Naive B cell (primary cell): ENCODE results near the gene HOXA7. TPM values are rescaled to one million over a fixed set of nuclear protein-coding genes. Genes with fewer than 3 reads are reported as not detected.
A peak's percentile ranks its signal among the peaks of the same experiment; 100 is the strongest.

Source experiments
- ATAC-seq, 2 donors: fragments of 150-1000 bp; cut with Tn5 transposase; 2 replicates each; pipeline ENCODE4 v1.10.0; 2021; ENCODE audit warnings: low read depth in 2 of 2, mild to moderate bottlenecking in 2 of 2, moderate library complexity in 2 of 2
- DNase-seq: peaks from one replicate; pipeline ENCODE4 v3.0.0; 2022
- H3K27ac Mint-ChIP-seq, 6 donors: one replicate each; pipeline ENCODE4 v1.8.0; 2020 to 2022; ENCODE audit warnings: mild to moderate bottlenecking in 6 of 6, mixed read lengths in 6 of 6, moderate library complexity in 5 of 6, inconsistent platforms in 2 of 6
- H3K27me3 Mint-ChIP-seq, 3 donors: one replicate each; pipeline ENCODE4 v1.8.0; 2021 to 2022; ENCODE audit warnings: mixed read lengths in 3 of 3, mild to moderate bottlenecking in 1 of 3
- H3K36me3 Mint-ChIP-seq, 2 donors: one replicate each; pipeline ENCODE4 v1.8.0; 2020 to 2022; ENCODE audit warnings: mixed read lengths in 2 of 2, inconsistent platforms in 1 of 2, mild to moderate bottlenecking in 1 of 2
- H3K4me1 Mint-ChIP-seq, 3 donors: one replicate each; pipeline ENCODE4 v1.8.0; 2020 to 2022; ENCODE audit warnings: mixed read lengths in 3 of 3, inconsistent platforms in 1 of 3, mild to moderate bottlenecking in 1 of 3, moderate library complexity in 1 of 3
- H3K4me3 Mint-ChIP-seq, 8 donors: one replicate each; pipeline ENCODE4 v1.8.0; 2020 to 2022; ENCODE audit warnings: mild to moderate bottlenecking in 8 of 8, mixed read lengths in 8 of 8, moderate library complexity in 8 of 8, inconsistent platforms in 2 of 8
- H3K9me3 Mint-ChIP-seq, 7 donors: one replicate each; pipeline ENCODE4 v1.8.0; 2020 to 2022; ENCODE audit warnings: mixed read lengths in 7 of 7, mild to moderate bottlenecking in 5 of 7, inconsistent platforms in 2 of 7, moderate library complexity in 1 of 7
- polyA plus RNA-seq, 6 donors: library from polyadenylated mRNA; unstranded; fragments of 300-500 nt; fragmentation: Illumina TruSeq; gene quantifications; one replicate each; pipeline ENCODE4 v1.2.3, GENCODE V29; 2021; ENCODE audit warnings: low read depth in 6 of 6

HOXA7 gene
- polyA plus RNA-seq, 6 donors from 2014 or later, result not detected

DNA sequence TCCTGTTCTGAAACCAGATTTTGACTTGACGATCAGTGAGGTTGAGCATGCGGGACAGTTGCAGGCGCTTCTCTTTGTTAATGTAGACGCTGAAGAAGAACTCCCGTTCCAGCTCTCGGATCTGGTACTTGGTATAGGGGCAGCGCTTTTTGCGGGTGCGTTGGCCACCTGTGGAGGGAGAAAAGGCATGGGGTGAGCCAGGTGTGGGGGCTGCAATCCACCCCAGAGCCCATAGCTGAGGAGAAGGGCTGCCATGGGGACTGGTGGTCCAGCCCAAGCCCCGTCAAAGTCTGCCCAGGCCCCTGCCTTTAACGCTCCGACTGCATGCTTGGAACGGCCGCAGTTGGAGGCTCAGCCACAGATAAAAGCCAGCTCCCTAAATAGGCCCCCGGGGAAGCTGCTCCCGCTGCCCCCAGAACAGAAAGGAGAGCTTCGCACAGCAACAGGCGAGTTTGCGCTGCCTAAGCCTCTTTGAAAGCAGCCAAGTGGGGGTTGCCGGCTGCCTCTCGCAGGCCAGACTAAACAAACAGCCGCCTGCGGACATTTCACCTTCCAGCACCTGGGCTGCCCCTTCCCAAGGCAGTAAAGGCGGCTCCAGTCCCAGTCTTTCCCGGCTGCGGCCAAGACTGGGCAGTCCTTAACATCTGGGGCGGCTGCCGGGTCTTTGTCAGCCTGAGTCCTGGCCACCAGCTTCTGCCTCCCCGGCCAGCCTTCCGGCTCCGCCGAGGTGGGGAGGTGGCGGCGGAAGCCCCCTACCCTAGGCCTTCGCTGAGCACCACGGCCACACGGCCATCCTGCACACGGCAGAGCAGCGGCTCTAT lies 26.6 kb upstream of the HOXA7 start:
- Mint-ChIP-seq H3K27ac (peak overlapping the region in 4 of 6 donors; percentile 65 to 93 (median 78)), H3K4me3 (peak overlapping the region in 6 of 8 donors; percentile 6 to 85 (median 68)), H3K36me3 (peaks cover 0 to 8% of the 10 kb centered on the region in 2 donors), H3K4me1 (peaks cover 27 to 46% (median 35%) of the 10 kb centered on the region in 3 donors), H3K9me3 (peaks cover 0 to 24% (median 8%) of the 10 kb centered on the region in 7 donors), H3K27me3 (peaks cover 72 to 83% (median 77%) of the 10 kb centered on the region in 3 donors)
- ATAC-seq (no peak), DNase-seq (no peak)

DNA sequence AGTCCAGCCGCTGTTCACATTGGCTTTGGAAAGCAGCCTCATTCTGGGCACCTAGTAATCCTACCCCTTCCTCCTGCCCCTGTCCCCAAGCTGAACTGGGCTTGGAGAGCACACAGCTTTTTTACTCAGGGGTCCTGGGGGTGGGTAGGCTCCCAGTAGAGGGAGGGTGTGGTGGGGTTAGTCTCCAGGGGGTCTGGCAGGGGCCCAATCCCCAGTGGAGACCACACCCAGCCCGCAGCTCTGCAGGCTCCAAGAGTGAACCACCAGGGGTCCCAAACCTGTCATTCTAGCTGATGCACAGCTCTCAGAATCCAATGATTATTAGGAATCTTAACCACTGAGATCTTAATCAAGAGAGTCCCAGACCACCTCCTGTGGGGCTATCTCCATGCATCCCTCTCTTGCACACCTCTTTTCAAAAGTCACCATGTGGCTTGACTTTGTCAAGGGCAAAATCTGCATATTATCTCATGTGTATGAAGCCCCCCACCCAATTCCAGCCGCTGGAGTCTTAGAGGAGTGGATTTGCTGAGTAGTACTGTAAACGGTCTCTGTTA lies 25.9 kb upstream of the HOXA7 start:
- DNase-seq (no peak), ATAC-seq (no peak)
- peak overlapping the region in 4 of 8 donors; percentile 6 to 56 (median 26) for H3K4me3 Mint-ChIP-seq
- H3K27ac Mint-ChIP-seq, result peak overlapping the region in 2 of 6 donors; percentile 65 to 86
- H3K27me3 Mint-ChIP-seq, result peaks cover 73 to 83% (median 77%) of the 10 kb centered on the region in 3 donors
- H3K9me3 Mint-ChIP-seq, result peaks cover 0 to 24% (median 8%) of the 10 kb centered on the region in 7 donors
- H3K4me1 Mint-ChIP-seq, result peaks cover 24 to 40% (median 29%) of the 10 kb centered on the region in 3 donors
- H3K36me3 Mint-ChIP-seq, result peaks cover 0 to 8% of the 10 kb centered on the region in 2 donors

DNA sequence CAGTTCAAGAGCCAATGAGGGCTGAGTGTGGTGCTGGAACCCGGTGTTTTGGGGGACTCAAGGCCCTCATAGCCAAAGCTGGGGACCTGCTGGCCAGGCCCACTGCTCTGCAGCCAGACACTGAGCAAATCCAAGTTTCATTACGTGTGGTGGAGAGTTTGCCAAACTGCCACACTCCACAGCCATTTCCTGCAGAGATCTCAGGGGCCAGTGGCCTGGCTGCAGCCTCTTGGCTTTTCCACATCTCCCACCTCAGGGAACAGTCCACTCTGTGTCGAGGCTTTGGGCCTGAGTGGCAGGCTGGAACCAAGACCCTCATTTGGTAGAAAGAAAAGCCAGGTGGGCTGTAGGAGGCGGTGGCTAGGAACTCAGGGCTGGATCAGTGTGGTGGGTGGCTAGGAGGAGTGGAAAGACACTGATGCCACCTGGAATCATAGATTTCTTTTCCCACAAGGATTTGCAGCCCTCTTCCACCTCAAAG lies 25.4 kb upstream of the HOXA7 start:
- ATAC-seq, result no peak

DNA sequence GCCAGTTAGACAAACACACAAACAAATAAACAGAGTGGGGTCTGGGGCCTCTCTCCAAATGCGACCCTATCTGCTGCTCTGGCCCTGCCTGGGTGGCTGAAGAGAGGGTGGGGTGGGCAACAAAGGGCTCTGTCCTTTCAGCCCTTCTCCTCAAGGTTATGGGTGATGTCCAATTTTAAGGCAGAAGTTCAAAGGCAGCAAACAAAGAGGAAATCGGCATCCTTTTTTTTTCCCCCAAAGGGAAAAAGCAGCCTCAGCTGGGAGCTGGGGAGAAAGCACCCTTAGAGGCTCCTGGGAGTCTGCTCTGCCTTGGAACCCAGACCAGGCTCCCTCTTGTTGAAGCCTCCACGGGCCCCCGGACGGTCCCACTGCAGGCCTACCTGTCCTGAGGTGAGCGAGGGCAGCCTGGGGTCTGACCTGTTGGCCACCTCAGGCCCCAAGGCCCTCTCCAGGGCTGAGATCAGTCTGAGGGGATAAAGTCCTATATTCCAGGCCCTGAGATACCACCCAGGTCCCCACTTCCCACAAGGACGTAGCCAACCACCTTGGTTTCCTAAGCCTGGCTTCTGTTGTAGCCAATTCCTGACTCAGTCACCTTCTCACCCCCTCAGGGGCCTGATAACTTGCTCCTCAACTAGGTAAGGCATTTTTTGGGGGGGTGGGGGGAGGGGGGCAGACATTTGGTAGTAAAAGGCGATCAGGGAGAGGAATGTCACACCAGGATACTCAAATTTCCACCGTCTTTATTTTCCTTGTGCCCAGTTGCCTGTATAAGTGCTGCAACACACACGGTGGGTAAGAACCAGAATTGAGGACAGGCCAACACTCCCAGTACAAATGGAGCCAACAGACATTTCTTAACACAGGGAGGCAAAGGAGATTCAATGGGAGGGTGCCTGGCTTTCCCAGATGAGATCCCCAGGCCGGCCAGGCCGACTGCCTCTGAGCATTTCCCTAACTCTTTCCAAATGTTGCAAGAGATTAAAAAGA lies 24.3 kb upstream of the HOXA7 start:
- Mint-ChIP-seq H3K4me3 (peak overlapping the region in 2 of 8 donors; percentile 18 to 29), H3K9me3 (peaks cover 0 to 12% (median 6%) of the 10 kb centered on the region in 7 donors), H3K27me3 (peaks cover 72 to 85% (median 76%) of the 10 kb centered on the region in 3 donors), H3K4me1 (peaks cover 16 to 31% (median 23%) of the 10 kb centered on the region in 3 donors), H3K27ac (peak overlapping the region in 2 of 6 donors; percentile 58 to 90), H3K36me3 (peaks cover 0 to 2% of the 10 kb centered on the region in 2 donors)
- DNase-seq (no peak), ATAC-seq (no peak)

More for the DNA sequence above, 25.4 kb upstream of the HOXA7 start:
- peaks cover 24 to 36% (median 29%) of the 10 kb centered on the region in 3 donors for H3K4me1 Mint-ChIP-seq
- H3K27ac Mint-ChIP-seq, result no peak overlapping the region
- H3K27me3 Mint-ChIP-seq, result peaks cover 73 to 84% (median 75%) of the 10 kb centered on the region in 3 donors
- peaks cover 0 to 8% of the 10 kb centered on the region in 2 donors for H3K36me3 Mint-ChIP-seq
- H3K9me3 Mint-ChIP-seq, result peaks cover 0 to 19% (median 8%) of the 10 kb centered on the region in 7 donors
- no peak for DNase-seq
- peak overlapping the region in 1 of 8 donors; percentile 18 for H3K4me3 Mint-ChIP-seq

DNA sequence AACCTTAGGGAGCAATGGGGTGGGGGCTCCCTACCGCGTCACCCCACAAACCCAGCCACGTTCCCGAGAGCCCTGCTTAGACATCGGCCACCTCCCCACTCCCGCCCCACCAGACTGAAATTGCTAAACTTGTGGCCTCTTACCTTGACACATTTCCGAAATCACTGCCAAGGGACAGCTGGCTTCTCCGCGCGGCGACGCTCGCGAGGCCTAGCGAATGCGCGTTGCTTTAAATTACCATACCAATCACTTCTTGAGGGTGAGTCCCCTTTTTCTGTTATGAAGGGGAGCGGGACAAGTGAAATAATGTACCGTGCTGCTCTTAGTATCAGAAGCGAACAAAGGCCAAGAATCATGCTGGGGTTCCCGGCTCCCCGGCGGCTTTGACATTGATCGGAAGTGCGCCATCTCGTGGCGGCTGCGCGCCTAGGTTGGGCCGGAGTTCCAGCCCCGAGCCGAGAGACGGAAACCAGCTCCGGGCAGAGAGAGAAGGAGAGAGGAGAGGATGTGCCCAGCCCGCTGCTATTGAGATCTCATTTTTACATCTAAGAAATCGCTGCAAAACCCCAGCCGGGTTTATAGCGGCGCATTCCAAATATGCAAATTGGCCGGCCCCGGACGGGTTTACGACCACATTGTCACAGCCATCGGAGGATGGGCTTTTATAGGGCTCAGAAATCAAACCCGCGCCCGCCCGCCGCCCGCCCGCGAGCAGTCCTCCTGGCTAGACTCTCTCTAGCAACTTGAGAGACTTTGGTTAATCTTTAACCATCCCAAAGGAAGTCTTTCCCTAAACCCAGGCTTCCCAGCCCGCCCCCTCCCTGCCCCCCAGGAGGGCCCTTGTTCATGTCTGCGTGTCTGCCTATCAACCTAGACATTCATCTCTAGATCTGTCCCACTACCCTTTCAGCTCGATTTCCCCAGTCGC lies 23.3 kb upstream of the HOXA7 start:
- Mint-ChIP-seq H3K4me1 (peaks cover 12 to 24% (median 15%) of the 10 kb centered on the region in 3 donors), H3K36me3 (no peaks in the 10 kb centered on the region), H3K27ac (peak overlapping the region in 2 of 6 donors; percentile 62 to 90), H3K27me3 (peaks cover 72 to 85% (median 74%) of the 10 kb centered on the region in 3 donors), H3K4me3 (peak overlapping the region in 5 of 8 donors; percentile 4 to 64 (median 48)), H3K9me3 (peaks cover 0 to 11% (median 2%) of the 10 kb centered on the region in 7 donors)
- ATAC-seq, result peak; percentile 56 to 75
- no peak for DNase-seq

DNA sequence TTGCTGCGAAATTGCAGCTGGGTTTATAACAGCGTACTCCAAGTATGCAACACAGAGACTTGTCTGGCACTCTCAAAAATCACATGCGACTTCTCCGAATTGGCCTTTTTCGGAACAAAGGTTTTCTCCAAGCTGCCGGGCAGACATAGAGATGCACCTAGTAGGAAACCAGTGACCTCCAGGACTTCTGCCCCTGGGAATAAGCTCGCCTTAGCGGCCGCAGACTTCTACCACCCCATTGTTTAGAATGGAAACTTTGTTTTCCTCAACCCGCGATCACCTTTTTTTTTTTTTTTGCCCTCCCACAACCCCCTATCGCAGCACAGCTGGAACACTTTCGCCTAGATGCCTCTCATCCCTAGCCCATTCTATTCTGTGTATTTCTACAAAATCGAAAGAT lies 22.6 kb upstream of the HOXA7 start:
- DNase-seq (no peak), ATAC-seq (no peak)
- no peaks in the 10 kb centered on the region for H3K36me3 Mint-ChIP-seq
- peak overlapping the region in 4 of 8 donors; percentile 21 to 55 (median 50) for H3K4me3 Mint-ChIP-seq
- H3K4me1 Mint-ChIP-seq, result peaks cover 11 to 20% (median 11%) of the 10 kb centered on the region in 3 donors
- H3K9me3 Mint-ChIP-seq, result peaks cover 0 to 11% (median 2%) of the 10 kb centered on the region in 7 donors
- H3K27me3 Mint-ChIP-seq, result peaks cover 71 to 87% (median 72%) of the 10 kb centered on the region in 3 donors
- H3K27ac Mint-ChIP-seq, result peak overlapping the region in 1 of 6 donors; percentile 62

DNA sequence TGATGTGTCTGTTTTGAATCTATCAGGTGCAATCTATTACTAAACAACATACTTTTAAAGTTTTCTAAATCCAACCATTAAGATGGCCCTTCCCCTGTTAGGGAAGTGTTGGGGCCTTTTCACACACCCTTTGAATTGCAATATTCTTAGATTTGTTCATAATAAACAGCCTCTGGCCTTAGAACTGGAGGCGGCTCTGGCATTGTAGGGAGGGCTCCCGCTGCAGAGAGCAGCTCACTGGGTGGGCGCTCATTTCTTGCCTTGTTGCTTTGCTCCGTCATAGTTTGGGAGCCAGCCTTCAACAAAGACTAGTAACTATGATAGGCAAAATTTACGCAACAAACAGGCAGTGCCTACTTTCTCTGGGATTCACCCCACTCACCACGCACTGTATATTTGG lies 21.9 kb upstream of the HOXA7 start:
- peaks cover 11 to 15% (median 11%) of the 10 kb centered on the region in 3 donors for H3K4me1 Mint-ChIP-seq
- DNase-seq (no peak), ATAC-seq (no peak)
- H3K4me3 Mint-ChIP-seq, result no peak overlapping the region
- no peak overlapping the region for H3K27ac Mint-ChIP-seq
- H3K36me3 Mint-ChIP-seq, result no peaks in the 10 kb centered on the region
- H3K27me3 Mint-ChIP-seq, result peaks cover 68 to 86% (median 71%) of the 10 kb centered on the region in 3 donors
- peaks cover 0 to 11% (median 2%) of the 10 kb centered on the region in 7 donors for H3K9me3 Mint-ChIP-seq

DNA sequence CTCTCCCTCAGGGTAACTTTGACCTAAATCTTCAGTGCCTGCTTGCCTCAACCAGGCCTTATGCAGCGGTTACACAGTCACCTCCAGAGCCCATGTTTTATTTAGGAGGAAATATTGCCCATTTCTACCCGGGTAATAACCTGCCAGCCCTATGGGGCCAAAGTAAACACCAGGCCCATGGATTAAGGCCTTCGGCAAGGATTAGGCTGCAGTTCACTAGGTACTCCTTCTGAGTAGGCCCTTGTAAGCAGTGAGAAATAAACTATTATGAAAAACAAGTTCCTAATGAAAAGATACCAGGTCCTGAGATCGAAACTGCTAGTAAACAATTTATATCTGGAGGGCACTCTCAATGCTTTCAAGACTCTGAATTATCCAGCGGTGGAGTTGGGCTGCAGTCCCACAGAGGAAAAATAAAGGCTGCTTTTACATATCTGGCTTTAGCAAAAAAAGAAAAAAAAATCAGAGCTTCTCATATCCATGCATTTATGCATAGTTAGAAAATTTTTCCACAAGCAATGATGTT lies 21.4 kb upstream of the HOXA7 start:
- Mint-ChIP-seq H3K27ac (no peak overlapping the region), H3K36me3 (no peaks in the 10 kb centered on the region), H3K27me3 (peaks cover 66 to 85% (median 69%) of the 10 kb centered on the region in 3 donors), H3K4me1 (peaks cover 9 to 15% (median 11%) of the 10 kb centered on the region in 3 donors), H3K4me3 (peak overlapping the region in 1 of 8 donors; percentile 33), H3K9me3 (peaks cover 0 to 11% (median 2%) of the 10 kb centered on the region in 7 donors)
- ATAC-seq (no peak), DNase-seq (no peak)

DNA sequence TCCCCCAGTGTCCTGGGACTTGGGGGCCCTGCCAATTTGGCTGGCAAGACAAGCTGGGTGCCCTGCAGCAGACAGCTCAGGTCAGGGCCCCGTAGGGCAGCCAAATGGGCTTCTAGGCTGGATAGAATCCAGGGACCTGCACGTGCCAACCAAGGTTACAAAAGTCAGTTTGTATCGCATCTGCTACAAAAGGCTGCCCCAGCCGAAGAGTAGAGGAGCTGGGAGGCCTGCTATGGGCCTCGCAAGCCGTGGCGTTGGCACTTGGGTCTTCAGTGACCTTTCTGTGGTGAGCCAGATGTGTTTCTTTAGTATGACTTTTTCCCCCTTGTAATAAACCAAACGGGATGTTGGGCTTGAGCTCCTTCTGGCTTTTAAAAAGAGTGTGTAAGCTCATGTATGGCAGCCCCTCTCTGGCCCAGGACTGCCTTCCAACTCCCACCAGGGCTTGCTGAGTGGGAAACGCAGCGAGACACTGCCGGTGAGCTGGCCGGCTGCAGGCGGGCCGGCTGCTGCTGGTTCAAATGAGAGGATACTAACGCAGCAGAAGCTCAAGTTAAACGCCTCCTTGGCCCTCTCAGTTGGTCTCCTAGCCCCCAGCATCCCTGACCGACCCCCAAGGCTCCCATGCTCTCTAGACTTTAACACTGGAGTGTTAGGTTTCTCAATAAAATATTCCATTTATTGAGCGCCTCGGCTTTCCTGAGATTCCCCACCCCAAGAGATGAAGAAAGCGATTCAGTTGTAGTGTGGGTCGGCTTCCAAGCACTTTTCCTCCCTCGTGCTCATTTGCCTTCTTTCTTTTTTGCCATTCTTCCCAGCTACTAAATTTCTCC lies 20.7 kb upstream of the HOXA7 start:
- peaks cover 0 to 3% of the 10 kb centered on the region in 2 donors for H3K36me3 Mint-ChIP-seq
- no peak overlapping the region for H3K27ac Mint-ChIP-seq
- peak overlapping the region in 1 of 8 donors; percentile 33 for H3K4me3 Mint-ChIP-seq
- H3K9me3 Mint-ChIP-seq, result peaks cover 0 to 11% (median 2%) of the 10 kb centered on the region in 7 donors
- H3K4me1 Mint-ChIP-seq, result peaks cover 9 to 20% (median 14%) of the 10 kb centered on the region in 3 donors
- ATAC-seq (no peak), DNase-seq (no peak)
- peaks cover 63 to 84% (median 65%) of the 10 kb centered on the region in 3 donors for H3K27me3 Mint-ChIP-seq

DNA sequence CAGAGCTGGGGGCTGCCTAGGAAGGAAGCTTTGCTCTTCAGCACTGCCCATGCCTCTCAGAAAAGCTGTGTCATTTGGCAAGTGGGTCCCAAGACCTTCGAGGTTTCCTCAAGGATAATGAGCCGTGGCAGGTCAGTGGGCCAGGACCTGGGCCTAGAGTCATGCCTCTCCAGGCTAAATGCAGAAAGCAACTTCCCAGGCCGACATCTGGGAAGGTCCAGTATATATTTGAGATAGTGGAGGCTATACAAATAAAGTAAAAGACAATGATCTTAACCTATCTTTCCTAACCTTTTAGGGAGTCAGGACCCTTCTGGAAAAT lies 20.0 kb upstream of the HOXA7 start:
- H3K27ac Mint-ChIP-seq, result no peak overlapping the region
- no peak overlapping the region for H3K4me3 Mint-ChIP-seq
- ATAC-seq (no peak), DNase-seq (no peak)
- H3K9me3 Mint-ChIP-seq, result peaks cover 0 to 18% (median 4%) of the 10 kb centered on the region in 7 donors
- H3K36me3 Mint-ChIP-seq, result peaks cover 0 to 9% of the 10 kb centered on the region in 2 donors
- peaks cover 16 to 27% (median 20%) of the 10 kb centered on the region in 3 donors for H3K4me1 Mint-ChIP-seq
- peaks cover 66 to 87% (median 66%) of the 10 kb centered on the region in 3 donors for H3K27me3 Mint-ChIP-seq
